ENCODE results near the gene TMEM50B.

DNA sequence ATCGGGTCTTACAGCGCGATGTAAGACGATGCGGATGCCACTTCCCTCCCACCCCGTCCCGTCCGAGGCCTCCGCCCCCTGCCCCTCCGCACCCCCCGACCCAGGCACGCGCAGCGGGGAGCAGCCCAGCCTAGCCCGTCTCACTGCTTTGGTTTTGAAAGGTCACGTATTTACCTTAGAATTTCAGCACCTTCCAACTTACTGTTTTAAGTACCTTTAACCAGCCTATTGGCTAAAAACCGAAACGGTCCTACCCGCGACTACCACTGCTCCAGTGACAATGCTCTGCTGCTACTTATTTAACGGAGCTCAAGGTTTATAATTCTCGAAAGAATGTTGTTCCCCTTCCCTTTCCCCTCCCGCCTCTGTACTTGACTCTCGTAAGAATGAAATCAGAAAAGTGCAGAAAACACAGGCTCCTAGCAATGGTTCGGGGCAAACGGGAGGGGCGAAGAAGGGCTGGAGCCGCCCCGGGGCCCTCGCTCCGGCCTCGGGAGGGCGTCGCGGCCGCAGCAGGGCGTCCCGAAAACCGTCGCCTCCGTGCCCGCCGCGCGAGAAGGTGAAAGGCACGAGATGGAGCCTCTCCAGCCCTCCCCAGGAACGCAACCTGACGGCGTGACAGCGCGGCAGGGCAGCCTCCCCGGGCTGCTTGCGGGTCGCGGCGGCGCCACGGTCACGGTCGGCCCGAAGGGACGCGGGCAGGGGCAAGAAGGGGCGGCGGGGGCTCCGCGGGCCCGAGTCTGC lies 667 bp downstream of the TMEM50B start:
- TF ChIP-seq, protein P1, sequence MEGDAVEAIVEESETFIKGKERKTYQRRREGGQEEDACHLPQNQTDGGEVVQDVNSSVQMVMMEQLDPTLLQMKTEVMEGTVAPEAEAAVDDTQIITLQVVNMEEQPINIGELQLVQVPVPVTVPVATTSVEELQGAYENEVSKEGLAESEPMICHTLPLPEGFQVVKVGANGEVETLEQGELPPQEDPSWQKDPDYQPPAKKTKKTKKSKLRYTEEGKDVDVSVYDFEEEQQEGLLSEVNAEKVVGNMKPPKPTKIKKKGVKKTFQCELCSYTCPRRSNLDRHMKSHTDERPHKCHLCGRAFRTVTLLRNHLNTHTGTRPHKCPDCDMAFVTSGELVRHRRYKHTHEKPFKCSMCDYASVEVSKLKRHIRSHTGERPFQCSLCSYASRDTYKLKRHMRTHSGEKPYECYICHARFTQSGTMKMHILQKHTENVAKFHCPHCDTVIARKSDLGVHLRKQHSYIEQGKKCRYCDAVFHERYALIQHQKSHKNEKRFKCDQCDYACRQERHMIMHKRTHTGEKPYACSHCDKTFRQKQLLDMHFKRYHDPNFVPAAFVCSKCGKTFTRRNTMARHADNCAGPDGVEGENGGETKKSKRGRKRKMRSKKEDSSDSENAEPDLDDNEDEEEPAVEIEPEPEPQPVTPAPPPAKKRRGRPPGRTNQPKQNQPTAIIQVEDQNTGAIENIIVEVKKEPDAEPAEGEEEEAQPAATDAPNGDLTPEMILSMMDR (conservative IDR thresholded peaks at IDR 0.05 in 1 of 2, IDR thresholded peaks at IDR 0.05 in 1 of 2; ENCODE audit: low read depth in 1 of 2, low read length in 2 of 2), result peak in 1 of 2 donors; percentile 9
- no peak for TF ChIP-seq EZH2 (IDR thresholded peaks at IDR 0.05; ENCODE audit: low read length, missing control alignments)

All from fibroblast of lung (primary cell).